ENCODE measurements around the gene PABPC4L.

GRCh38 chr4:134178706-134179105 lies 22.9 kb downstream of the PABPC4L start:
- TF ChIP-seq CTCF (IDR thresholded peaks at IDR 0.05): no peak
- TF ChIP-seq POLR2A (IDR thresholded peaks at IDR 0.05): no peak
